ENCODE data around the gene LPP. TPM values are rescaled to one million over a fixed set of nuclear protein-coding genes. Genes with fewer than 3 reads are reported as not detected.

Gene LPP
- total RNA-seq, 1 experiment from 2014 or later, result 18.1 TPM

- no peak for DNase-seq (ENCODE audit: low read depth)
Observed at GRCh38 chr3:188134856-188135255, 19.1 kb upstream of the LPP start.

GRCh38 chr3:188135271-188135670 lies 18.7 kb upstream of the LPP start:
- DNase-seq (ENCODE audit: low read depth), result no peak

- DNase-seq (ENCODE audit: low read depth), result no peak
Observed at GRCh38 chr3:188137051-188137450, 16.9 kb upstream of the LPP start.

- no peak for DNase-seq (ENCODE audit: low read depth)
Observed at GRCh38 chr3:188139466-188139865, 14.5 kb upstream of the LPP start.

GRCh38 chr3:188146219-188146618 lies 7.7 kb upstream of the LPP start:
- no peak for DNase-seq (ENCODE audit: low read depth)

DNA sequence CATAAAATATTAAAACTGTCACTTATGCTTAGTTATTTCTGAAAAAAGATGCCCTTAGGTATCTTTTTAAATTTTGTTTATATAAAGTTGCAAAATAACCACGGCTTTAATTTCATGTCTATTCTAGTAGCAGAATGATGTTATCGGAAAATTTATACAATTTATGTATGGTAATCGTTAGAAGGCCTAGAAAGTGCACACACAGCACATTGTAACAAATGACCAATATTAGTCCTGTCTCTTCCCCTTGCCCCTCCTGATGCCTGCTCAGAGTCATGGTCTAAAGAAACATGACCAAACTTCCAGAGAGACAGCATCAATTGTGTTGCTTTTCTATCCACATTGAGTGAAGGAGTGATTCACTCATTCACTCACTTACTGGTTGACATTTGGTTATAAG lies 6.2 kb upstream of the LPP start:
- no peak for DNase-seq (ENCODE audit: low read depth)

- no peak for DNase-seq (ENCODE audit: low read depth)
Observed at GRCh38 chr3:188148318-188148717, 5.6 kb upstream of the LPP start.

DNA sequence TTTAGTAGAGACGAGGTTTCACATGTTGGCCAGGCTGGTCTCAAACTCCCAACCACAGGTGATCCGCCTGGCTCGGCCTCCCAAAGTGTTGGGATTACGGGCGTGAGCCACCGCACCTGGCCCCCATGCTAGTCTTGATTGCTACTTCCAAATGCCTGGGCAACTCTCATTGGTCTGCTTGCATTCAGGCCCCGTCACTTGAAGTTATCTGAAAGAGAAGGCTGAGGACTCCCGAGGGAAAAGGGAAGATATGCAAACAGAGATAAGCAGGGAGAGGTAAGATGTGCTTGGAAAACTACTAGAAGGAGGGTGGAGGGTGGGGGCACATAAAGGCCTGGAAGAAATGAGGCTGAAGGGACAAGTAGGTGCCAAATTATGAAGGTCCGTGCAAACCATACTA lies 4.4 kb upstream of the LPP start:
- DNase-seq (ENCODE audit: low read depth), result no peak

GRCh38 chr3:188150982-188151381 lies 3.0 kb upstream of the LPP start:
- no peak for DNase-seq (ENCODE audit: low read depth)

DNA sequence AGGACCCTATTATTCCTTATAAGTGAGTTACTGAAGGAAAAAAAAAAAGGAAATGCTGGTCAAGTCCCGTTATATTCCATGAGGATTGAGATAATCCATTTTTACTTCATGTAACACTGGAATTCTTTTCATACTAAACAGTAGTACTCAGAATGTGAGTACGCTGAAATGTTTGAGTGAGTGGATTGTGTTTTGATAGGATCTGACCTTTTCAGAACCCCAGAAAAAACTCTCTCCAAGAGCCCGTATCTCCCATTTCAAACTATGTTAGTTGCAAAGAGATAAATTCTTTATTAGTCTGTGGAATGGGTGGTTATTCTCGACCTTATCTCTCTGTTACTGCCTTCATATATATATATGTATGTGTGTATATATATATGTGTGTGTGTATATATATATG lies 2.5 kb upstream of the LPP start:
- DNase-seq (ENCODE audit: low read depth), result no peak

DNA sequence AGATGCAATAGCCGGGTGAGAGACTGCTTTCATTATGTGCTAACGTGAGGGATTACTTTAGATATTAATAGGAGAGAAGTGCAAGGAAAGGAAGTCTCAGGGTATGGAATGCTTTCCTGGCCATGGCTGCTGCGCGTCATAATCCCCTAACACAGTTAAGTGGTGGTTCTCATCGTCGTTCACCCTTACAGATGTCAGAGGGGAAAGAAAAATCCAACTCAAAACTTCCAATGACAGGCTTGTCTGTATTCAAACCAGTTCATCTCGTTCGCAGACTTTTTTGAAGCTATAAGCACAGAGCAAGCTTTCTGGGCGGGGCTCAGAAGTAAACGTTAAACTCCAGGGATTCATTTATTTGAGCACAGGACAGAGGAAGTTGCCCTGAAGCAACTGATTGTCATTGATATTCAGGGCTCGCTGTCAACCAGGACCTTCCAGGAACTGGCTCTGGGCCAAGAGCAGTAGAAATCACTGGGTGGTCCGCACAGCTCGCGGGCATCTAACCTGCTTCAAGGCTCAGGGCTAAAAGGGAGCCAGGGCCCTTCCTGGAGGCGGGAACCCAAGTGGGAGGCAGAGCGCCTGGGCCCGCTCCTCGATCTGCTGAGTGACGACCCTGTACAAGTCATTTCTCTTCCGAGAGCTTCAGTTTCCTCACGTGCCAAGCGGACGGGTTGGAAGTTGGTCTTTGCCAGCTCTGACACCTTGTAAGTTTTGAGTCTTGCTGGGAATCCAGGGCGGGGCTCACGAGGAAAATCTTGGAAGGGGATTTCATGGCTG lies 1.1 kb upstream of the LPP start:
- DNase-seq (ENCODE audit: low read depth), result peak; percentile 65

GRCh38 chr3:188153437-188154013 lies 432 bp upstream of the LPP start:
- peak; percentile 97 for DNase-seq (ENCODE audit: low read depth)

- DNase-seq (ENCODE audit: low read depth), result no peak
Observed at GRCh38 chr3:188154809-188155574, 1.0 kb downstream of the LPP start.

- DNase-seq (ENCODE audit: low read depth), result no peak
Observed at GRCh38 chr3:188156056-188156455, 2.1 kb downstream of the LPP start.

GRCh38 chr3:188157407-188157806 lies 3.5 kb downstream of the LPP start:
- no peak for DNase-seq (ENCODE audit: low read depth)

- DNase-seq (ENCODE audit: low read depth), result no peak
Observed at GRCh38 chr3:188157971-188158370, 4.0 kb downstream of the LPP start.

DNA sequence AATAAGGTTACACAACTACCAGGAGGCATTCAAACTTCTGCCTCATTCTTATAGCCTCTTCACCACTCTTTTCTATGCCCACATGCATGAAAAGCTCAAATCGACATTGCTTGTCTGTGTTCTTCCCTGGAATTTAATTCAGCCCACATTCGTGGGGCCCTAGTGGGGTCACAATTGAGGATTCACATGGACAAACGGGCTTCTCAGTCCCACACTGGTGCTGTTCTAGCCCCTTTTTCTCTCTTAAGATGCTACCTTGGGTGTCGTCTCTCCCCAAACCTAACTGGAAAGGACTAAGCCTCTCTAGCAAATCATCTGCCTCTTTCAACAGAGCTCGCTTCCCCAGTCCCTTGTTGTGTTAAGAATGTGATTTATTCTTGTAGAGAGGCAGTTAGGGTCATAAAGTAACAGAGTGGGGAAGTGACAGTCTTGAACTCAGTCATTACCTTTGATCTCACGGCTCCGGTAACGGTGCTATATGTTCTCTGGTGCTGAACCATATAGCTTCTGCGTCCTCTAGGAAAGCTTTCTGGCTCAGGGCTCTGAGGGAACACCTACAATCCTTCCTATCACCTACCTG lies 4.9 kb downstream of the LPP start:
- DNase-seq (ENCODE audit: low read depth), result no peak

DNA sequence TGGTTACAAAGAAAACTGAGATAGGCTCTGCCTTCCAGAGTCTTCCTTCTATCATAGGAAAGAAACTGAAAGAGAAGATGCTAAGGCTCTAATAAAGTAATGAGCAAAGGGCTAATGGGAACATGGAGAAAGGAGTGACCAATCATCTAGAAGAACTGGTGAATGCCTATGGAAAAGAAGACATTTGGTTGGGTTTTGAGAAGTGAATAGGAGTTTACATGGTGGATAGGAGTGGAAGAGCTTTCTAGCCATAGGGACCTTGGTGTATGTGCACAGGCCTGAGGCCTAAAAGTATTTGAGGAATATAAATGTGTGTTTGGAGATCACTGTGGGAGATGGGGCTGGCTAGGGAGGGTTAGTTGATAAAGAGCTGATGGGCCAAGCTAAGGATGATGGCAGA lies 6.8 kb downstream of the LPP start:
- no peak for DNase-seq (ENCODE audit: low read depth)

GRCh38 chr3:188164248-188164687 lies 10.3 kb downstream of the LPP start:
- DNase-seq (ENCODE audit: low read depth), result no peak

GRCh38 chr3:188165596-188165995 lies 11.6 kb downstream of the LPP start:
- no peak for DNase-seq (ENCODE audit: low read depth)

GRCh38 chr3:188166441-188166840 lies 12.5 kb downstream of the LPP start:
- no peak for DNase-seq (ENCODE audit: low read depth)

DNA sequence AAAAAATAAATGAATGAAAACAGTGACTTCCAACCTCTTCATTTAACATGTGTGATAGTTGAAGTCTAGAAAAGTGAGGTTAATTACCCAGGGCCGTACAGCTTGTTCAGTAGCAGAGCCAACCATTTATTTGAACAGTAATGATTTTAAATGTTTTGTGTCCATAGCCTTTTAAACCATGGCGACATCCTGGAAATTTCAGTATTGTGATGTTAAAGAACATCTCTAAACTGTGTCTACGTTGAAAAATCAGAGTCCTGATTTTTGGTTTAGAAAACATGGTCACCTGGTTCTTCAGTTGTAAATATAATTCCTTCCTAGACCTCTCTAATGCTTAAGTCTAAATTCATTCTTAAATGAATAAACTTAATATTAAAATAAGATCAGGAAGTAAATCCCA lies 14.2 kb downstream of the LPP start:
- DNase-seq (ENCODE audit: low read depth), result no peak

GRCh38 chr3:188168648-188169047 lies 14.7 kb downstream of the LPP start:
- no peak for DNase-seq (ENCODE audit: low read depth)
